Hepatocyte (in vitro differentiated cells): ENCODE results near the gene GBP2.

Source experiments
- EZH2 ChIP-seq: fragments of 200-600 bp; sonication (generic); IDR thresholded peaks from 2 replicates; pipeline ENCODE4 v1.6.1; 2016; ENCODE audit warnings: antibody characterized with exemption, mild to moderate bottlenecking, borderline replicate concordance
- TF ChIP-seq, protein P1 (sequence below): fragments of 200-600 bp; sonication (generic); IDR thresholded peaks from 2 replicates; pipeline ENCODE4 v1.5.1; 2016; ENCODE audit warnings: antibody characterized with exemption, mild to moderate bottlenecking; ENCODE audit not compliant: poor library complexity

GRCh38 chr1:89102021-89102420 lies 23.9 kb downstream of the GBP2 start:
- TF ChIP-seq, protein P1, sequence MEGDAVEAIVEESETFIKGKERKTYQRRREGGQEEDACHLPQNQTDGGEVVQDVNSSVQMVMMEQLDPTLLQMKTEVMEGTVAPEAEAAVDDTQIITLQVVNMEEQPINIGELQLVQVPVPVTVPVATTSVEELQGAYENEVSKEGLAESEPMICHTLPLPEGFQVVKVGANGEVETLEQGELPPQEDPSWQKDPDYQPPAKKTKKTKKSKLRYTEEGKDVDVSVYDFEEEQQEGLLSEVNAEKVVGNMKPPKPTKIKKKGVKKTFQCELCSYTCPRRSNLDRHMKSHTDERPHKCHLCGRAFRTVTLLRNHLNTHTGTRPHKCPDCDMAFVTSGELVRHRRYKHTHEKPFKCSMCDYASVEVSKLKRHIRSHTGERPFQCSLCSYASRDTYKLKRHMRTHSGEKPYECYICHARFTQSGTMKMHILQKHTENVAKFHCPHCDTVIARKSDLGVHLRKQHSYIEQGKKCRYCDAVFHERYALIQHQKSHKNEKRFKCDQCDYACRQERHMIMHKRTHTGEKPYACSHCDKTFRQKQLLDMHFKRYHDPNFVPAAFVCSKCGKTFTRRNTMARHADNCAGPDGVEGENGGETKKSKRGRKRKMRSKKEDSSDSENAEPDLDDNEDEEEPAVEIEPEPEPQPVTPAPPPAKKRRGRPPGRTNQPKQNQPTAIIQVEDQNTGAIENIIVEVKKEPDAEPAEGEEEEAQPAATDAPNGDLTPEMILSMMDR = no peak
- TF ChIP-seq EZH2 = no peak
